Activated naive CD8-positive, alpha-beta T cell treated with anti-CD3 and anti-CD28 coated beads for 36 hours (primary cell): ENCODE results near the gene MAPRE3. TPM values are rescaled to one million over a fixed set of nuclear protein-coding genes. Genes with fewer than 3 reads are reported as not detected.
A peak's percentile ranks its signal among the peaks of the same experiment; 100 is the strongest.

Source experiments
- DNase-seq: peaks from one replicate; pipeline ENCODE4 v3.0.0; 2021
- H3K27ac Mint-ChIP-seq: one replicate; pipeline ENCODE4 v1.8.0; 2022; ENCODE audit warnings: mild to moderate bottlenecking, moderate library complexity, mixed read lengths
- H3K27me3 Mint-ChIP-seq: one replicate; pipeline ENCODE4 v1.8.0; 2022; ENCODE audit warnings: mild to moderate bottlenecking, mixed read lengths
- H3K36me3 Mint-ChIP-seq: one replicate; pipeline ENCODE4 v1.8.0; 2021; ENCODE audit warnings: mild to moderate bottlenecking, mixed read lengths
- H3K4me1 Mint-ChIP-seq: one replicate; pipeline ENCODE4 v1.8.0; 2021; ENCODE audit warnings: mixed read lengths
- H3K4me3 Mint-ChIP-seq: one replicate; pipeline ENCODE4 v1.8.0; 2022; ENCODE audit warnings: mild to moderate bottlenecking, moderate library complexity, mixed read lengths
- H3K9me3 Mint-ChIP-seq: one replicate; pipeline ENCODE4 v1.8.0; 2022; ENCODE audit warnings: mixed read lengths
- total RNA-seq, 2 experiments: library from RNA; stranded (reverse); gene quantifications; one replicate each; pipeline ENCODE4 v1.2.3, GENCODE V29; 2021

Gene MAPRE3
- total RNA-seq, 2 experiments from 2014 or later: 2.0 to 2.3 TPM

GRCh38 chr2:26941486-26941885, 29.0 kb upstream of the MAPRE3 start:
- Mint-ChIP-seq H3K27ac (no peak overlapping the region), H3K4me3 (no peak overlapping the region), H3K36me3 (no peaks in the 10 kb centered on the region), H3K4me1 (peaks cover 5% of the 10 kb centered on the region), H3K9me3 (no peaks in the 10 kb centered on the region), H3K27me3 (peaks cover 27% of the 10 kb centered on the region)
- DNase-seq: no peak

GRCh38 chr2:26942543-26943295, 27.7 kb upstream of the MAPRE3 start:
- H3K9me3 Mint-ChIP-seq: no peaks in the 10 kb centered on the region
- peaks cover 27% of the 10 kb centered on the region for H3K27me3 Mint-ChIP-seq
- peaks cover 5% of the 10 kb centered on the region for H3K4me1 Mint-ChIP-seq
- no peaks in the 10 kb centered on the region for H3K36me3 Mint-ChIP-seq
- peak; percentile 44 for DNase-seq
- H3K4me3 Mint-ChIP-seq: no peak overlapping the region
- no peak overlapping the region for H3K27ac Mint-ChIP-seq

- H3K36me3 Mint-ChIP-seq: no peaks in the 10 kb centered on the region
- DNase-seq: no peak
- H3K4me1 Mint-ChIP-seq: peaks cover 5% of the 10 kb centered on the region
- H3K9me3 Mint-ChIP-seq: no peaks in the 10 kb centered on the region
- no peak overlapping the region for H3K4me3 Mint-ChIP-seq
- H3K27ac Mint-ChIP-seq: no peak overlapping the region
- H3K27me3 Mint-ChIP-seq: peaks cover 37% of the 10 kb centered on the region
Measured at GRCh38 chr2:26945991-26946750, 24.3 kb upstream of the MAPRE3 start.

DNA sequence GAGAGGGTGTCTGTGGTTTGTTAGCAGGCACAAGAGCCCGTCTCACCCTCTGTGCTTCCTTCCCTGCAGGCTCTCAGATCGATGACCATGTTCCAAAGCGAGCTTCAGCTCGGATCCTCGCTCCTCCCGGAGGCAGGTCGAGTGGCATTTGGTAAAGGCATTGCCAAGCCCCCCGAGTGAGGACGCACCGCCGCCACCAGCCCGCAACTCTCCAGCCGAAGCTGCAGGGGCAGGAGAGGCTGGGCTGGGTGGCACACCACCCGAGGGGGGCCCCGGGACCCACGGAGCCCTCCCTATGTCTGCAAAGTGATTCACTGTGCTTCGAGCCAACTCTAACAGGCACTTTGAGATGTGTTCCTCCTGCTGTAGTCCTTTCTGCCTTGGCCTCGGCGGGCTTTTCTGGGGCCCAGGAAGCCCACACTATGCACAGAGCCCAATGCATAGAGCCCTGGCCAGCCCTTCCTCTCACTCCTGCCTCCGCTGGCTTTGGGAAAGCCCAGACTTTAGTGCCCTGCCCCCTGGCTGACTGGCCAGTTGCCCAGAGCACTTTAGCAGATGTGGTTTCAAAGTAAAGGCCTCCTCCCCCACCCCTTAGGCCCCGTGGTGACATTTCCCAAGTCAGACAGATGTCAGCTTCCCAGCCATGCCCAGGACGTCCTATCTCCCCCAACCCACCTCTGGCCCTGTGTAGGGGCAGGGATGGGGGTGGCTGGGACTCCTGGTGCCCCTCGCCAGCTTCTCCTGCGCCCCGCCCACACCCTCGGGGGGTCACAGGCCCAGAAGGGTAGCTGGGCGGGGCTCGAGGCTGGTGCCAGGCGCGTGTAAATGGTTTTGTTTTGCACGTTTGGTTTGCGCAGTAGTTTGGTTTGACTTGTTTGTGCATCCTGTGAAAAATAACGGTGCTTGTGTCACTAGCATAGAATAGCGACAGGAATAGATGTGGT, 23.3 kb upstream of the MAPRE3 start:
- Mint-ChIP-seq H3K4me3 (no peak overlapping the region), H3K36me3 (no peaks in the 10 kb centered on the region), H3K4me1 (peaks cover 5% of the 10 kb centered on the region), H3K27ac (no peak overlapping the region), H3K27me3 (peaks cover 38% of the 10 kb centered on the region), H3K9me3 (no peaks in the 10 kb centered on the region)
- no peak for DNase-seq

- Mint-ChIP-seq H3K4me3 (no peak overlapping the region), H3K9me3 (no peaks in the 10 kb centered on the region), H3K27ac (no peak overlapping the region), H3K27me3 (peaks cover 34% of the 10 kb centered on the region), H3K36me3 (no peaks in the 10 kb centered on the region), H3K4me1 (no peaks in the 10 kb centered on the region)
- DNase-seq: no peak
Measured at GRCh38 chr2:26948800-26949199, 21.6 kb upstream of the MAPRE3 start.

DNA sequence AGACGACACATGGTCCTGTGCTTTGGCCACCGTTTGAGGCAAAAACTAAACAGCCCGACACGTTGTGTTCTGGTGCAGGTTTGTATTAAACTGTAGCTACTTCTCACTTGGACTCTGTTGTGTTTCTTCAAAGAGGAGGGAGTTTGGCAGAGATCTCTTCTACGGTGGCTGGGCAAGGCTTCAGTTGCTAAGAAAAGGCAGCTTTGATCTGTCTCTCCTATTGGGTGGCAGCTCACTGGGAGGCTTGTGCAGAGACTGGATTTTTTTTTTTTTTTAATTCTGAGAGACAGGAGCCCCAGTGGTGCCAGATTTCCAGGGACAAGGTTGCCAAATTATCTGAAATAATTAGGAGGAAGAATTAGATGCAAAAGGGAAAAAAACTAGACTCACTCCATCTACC, 20.2 kb upstream of the MAPRE3 start:
- Mint-ChIP-seq H3K36me3 (no peaks in the 10 kb centered on the region), H3K4me3 (no peak overlapping the region), H3K27ac (no peak overlapping the region), H3K4me1 (no peaks in the 10 kb centered on the region), H3K27me3 (peaks cover 33% of the 10 kb centered on the region), H3K9me3 (no peaks in the 10 kb centered on the region)
- DNase-seq: no peak

- DNase-seq: no peak
- H3K4me3 Mint-ChIP-seq: no peak overlapping the region
- peaks cover 39% of the 10 kb centered on the region for H3K27me3 Mint-ChIP-seq
- no peak overlapping the region for H3K27ac Mint-ChIP-seq
- H3K9me3 Mint-ChIP-seq: no peaks in the 10 kb centered on the region
- no peaks in the 10 kb centered on the region for H3K36me3 Mint-ChIP-seq
- H3K4me1 Mint-ChIP-seq: no peaks in the 10 kb centered on the region
Measured at GRCh38 chr2:26951236-26951635, 19.2 kb upstream of the MAPRE3 start.

- H3K9me3 Mint-ChIP-seq: no peaks in the 10 kb centered on the region
- H3K27ac Mint-ChIP-seq: no peak overlapping the region
- H3K27me3 Mint-ChIP-seq: peaks cover 44% of the 10 kb centered on the region
- DNase-seq: no peak
- no peaks in the 10 kb centered on the region for H3K4me1 Mint-ChIP-seq
- H3K4me3 Mint-ChIP-seq: no peak overlapping the region
- no peaks in the 10 kb centered on the region for H3K36me3 Mint-ChIP-seq
Measured at GRCh38 chr2:26952374-26952773, 18.1 kb upstream of the MAPRE3 start.

DNA sequence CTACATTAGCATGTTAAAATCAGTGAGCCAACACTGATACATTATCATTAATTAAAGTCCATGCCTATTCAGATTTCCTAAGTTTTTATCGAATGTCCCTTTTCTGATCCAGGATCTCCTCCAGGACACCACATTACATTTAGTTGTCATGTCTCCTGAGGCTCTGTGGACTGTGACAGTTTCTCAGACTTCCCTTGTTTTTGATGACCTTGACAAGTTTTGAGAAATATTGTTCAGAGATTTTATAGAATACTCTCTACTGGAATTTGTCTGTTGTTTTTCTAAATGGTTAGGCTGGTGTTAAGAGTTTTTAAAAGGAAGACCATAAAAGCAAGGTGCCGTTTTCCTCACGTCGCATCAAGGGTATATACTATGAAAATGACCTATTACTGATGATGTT, 16.3 kb upstream of the MAPRE3 start:
- Mint-ChIP-seq H3K36me3 (no peaks in the 10 kb centered on the region), H3K27ac (no peak overlapping the region), H3K4me3 (no peak overlapping the region), H3K4me1 (no peaks in the 10 kb centered on the region), H3K9me3 (no peaks in the 10 kb centered on the region), H3K27me3 (peaks cover 42% of the 10 kb centered on the region)
- DNase-seq: no peak

DNA sequence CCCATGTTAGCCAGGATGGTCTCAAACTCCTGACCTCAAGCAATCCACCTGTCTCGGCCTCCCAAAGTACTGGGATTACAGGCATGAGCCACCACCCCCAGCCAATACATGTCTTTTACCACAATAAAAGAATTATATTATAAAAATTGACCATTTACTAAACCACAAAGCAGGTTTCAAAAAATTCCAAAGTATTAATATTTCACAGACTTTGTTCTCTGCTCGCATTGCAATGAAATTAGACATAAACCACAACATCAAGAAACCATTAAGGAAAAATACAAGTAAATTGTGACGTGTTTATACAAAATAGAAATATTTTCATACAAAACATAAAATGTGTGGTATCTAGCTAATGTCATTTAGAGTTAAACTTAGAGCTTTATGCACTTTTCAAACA, 13.4 kb upstream of the MAPRE3 start:
- Mint-ChIP-seq H3K9me3 (no peaks in the 10 kb centered on the region), H3K27me3 (peaks cover 47% of the 10 kb centered on the region)

DNA sequence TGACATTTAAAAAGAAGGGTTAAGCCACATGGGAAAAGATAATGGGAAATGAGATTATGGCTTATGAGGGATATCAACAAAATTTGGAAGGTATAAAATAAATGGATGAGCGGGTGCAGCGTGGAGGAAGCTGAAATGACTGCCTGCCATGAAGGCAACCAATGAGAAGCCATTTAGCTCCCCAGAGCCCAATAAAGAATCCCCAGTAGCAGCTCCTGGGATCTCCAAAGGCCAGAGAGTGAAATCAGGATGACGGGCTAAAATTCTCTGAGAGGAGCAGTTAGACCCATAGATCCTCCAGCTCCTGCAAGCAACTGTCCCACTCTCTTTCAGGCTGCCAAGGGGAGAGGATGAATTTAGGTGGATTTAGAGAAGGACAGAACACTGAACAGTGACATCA, 12.9 kb upstream of the MAPRE3 start:
- H3K27me3 Mint-ChIP-seq: peaks cover 44% of the 10 kb centered on the region
- H3K36me3 Mint-ChIP-seq: no peaks in the 10 kb centered on the region
- H3K4me1 Mint-ChIP-seq: no peaks in the 10 kb centered on the region
- DNase-seq: no peak
- no peak overlapping the region for H3K27ac Mint-ChIP-seq
- H3K4me3 Mint-ChIP-seq: no peak overlapping the region
- H3K9me3 Mint-ChIP-seq: no peaks in the 10 kb centered on the region

More for the DNA sequence above, 13.4 kb upstream of the MAPRE3 start:
- H3K4me3 Mint-ChIP-seq: no peak overlapping the region
- H3K36me3 Mint-ChIP-seq: no peaks in the 10 kb centered on the region
- no peak overlapping the region for H3K27ac Mint-ChIP-seq
- DNase-seq: no peak
- H3K4me1 Mint-ChIP-seq: no peaks in the 10 kb centered on the region

DNA sequence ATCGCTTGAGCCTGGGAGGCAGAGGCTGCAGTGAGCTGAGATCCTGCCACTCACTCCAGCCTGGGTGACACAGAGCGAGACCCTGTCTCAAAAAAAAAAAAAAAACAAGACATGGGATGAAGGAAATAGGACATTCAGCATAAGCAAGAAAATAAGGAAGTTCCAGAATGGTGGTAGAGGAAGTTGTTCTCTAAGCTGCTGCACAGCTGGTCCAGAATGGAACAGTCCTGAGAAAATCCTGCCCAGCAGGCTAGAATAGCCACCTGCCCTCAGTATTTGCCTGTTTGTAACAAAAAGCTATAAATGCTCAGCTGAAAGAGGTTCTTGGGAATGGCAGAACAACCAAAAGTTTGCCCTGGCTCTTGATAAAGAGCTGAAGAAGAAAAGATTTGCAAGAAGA, 11.1 kb upstream of the MAPRE3 start:
- Mint-ChIP-seq H3K36me3 (no peaks in the 10 kb centered on the region), H3K4me1 (no peaks in the 10 kb centered on the region), H3K27ac (no peak overlapping the region), H3K27me3 (peaks cover 40% of the 10 kb centered on the region), H3K9me3 (no peaks in the 10 kb centered on the region), H3K4me3 (no peak overlapping the region)
- DNase-seq: no peak

- no peak for DNase-seq
- Mint-ChIP-seq H3K9me3 (no peaks in the 10 kb centered on the region), H3K4me3 (no peak overlapping the region), H3K27me3 (peaks cover 35% of the 10 kb centered on the region), H3K4me1 (peaks cover 4% of the 10 kb centered on the region), H3K36me3 (no peaks in the 10 kb centered on the region), H3K27ac (no peak overlapping the region)
Measured at GRCh38 chr2:26964446-26965130, 5.8 kb upstream of the MAPRE3 start.

DNA sequence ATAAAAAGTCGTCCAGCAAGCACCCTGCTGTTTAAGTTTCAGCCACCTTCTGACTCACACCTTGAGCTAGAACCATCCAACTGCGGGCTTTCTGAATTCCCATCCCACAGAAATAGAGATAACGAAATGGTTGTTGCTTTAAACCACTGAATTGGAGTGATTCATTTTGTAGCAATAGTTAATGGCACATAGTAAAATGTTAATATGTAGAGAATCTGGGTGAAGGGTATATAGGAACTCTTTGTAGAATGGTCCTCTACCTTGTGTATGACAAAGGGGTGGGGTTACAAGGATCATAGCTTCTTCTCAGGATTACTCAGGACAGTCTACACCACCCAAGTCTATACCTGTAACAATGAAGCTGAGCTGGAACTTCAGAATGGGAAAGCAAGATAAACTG, 2.4 kb upstream of the MAPRE3 start:
- no peak overlapping the region for H3K4me3 Mint-ChIP-seq

More for the DNA sequence above, 2.4 kb upstream of the MAPRE3 start:
- no peak for DNase-seq
- Mint-ChIP-seq H3K27me3 (peaks cover 26% of the 10 kb centered on the region), H3K9me3 (no peaks in the 10 kb centered on the region), H3K36me3 (no peaks in the 10 kb centered on the region), H3K4me1 (peaks cover 14% of the 10 kb centered on the region), H3K27ac (no peak overlapping the region)
